Measurements from ENCODE around the gene HEPN1. TPM values are rescaled to one million over a fixed set of nuclear protein-coding genes. Genes with fewer than 3 reads are reported as not detected.

The HEPN1 gene
- total RNA-seq = not detected
- long read RNA-seq, transcript HEPN1-201 (1 exons, 1,434 nt) = major isoform, 261 of 261 reads
- long read RNA-seq, partial matches to known transcripts = 0 of 261 reads
- long read RNA-seq, other reads (novel, unspliced or antisense) = 0 of 261 reads

DNA sequence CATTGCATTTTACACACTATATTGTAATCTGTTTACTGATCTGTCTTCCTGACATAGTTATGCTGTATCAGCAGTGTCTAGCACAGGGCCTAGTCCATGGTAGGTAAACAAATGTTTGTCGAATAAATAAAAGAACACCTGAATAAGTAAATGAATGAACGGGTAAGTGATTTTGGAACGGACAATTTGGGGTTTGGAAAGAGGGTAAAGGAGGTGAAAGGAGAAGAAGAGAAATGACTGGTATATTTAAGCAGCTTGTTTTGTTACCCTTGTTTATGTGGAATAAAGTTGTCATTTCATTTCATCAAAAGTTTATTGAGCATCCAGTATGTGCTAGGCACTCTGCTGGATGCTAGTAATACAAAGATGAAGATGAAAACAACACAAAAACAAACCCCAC, at the start of gene HEPN1:
TSS of gene HEPN1 (plus strand) at position 301 of the 400 bp plus-strand sequence.
- DNase-seq (ENCODE audit: low spot score) = no peak

GRCh38 chr11:124869331-124869730, 49.7 kb upstream of the HEPN1 start:
- DNase-seq (ENCODE audit: low spot score) = peak; percentile 55

DNA sequence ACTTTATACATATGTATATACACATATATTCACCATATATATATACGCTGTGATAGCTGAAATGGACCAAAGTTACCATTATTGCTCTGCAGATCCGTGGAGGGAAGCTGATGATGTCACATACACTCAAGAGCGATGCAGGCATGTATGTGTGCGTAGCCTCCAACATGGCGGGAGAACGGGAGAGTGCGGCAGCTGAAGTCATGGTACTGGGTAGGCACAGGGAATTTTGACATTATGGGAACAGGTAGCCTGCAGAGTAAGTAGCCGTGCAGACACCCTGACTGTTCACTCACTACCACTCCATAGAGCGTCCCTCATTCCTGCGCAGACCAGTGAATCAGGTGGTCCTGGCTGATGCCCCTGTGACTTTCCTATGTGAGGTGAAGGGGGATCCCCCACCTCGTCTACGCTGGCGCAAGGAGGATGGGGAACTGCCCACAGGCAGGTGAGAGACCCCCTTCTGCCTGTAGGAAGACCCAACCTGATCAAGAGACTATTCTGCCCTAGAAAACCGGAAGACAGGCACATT, 49.1 kb upstream of the HEPN1 start:
- DNase-seq (ENCODE audit: low spot score) = peak; percentile 59

DNA sequence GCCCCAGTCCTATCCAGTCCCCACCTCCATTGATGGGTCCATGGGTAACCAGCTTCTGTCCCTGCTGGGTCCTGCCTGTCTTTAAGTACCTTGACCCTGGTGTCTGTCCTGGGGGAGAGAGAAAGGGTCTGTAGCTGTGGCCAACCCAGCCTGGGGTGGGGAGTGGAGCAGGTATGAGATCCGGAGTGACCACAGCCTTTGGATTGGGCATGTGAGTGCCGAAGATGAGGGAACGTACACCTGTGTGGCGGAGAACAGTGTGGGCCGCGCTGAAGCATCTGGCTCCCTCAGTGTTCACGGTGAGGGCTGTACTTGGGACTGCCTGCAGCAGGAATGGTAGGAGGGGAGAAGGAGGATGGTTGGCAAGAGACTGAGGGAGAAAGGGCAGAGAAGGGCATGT, 48.6 kb upstream of the HEPN1 start:
- DNase-seq (ENCODE audit: low spot score) = peak; percentile 59

GRCh38 chr11:124872280-124872679, 46.8 kb upstream of the HEPN1 start:
- peak; percentile 69 for DNase-seq (ENCODE audit: low spot score)

GRCh38 chr11:124872741-124873140, 46.3 kb upstream of the HEPN1 start:
- no peak for DNase-seq (ENCODE audit: low spot score)

- DNase-seq (ENCODE audit: low spot score) = peak; percentile 65
Measured at GRCh38 chr11:124873951-124874350, 45.1 kb upstream of the HEPN1 start.

- DNase-seq (ENCODE audit: low spot score) = peak; percentile 87
Measured at GRCh38 chr11:124874571-124875255, 44.3 kb upstream of the HEPN1 start.

DNA sequence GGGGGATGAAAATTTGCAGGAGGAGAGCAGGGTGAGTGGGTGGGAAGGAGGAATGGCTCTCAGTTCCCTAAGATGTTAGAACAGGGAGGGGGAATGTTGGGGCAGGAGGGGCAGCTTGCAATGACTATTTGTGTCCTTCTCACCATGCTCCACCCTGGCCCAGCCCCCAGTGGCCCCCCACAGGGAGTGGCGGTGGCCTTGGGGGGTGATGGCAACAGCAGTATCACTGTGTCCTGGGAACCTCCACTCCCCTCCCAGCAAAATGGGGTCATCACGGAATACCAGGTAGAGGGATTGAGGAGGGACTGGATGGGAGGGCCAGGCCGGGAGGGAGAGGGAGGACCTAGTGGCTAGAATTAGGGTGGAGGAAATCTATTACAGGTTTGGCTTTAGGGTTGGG, 43.6 kb upstream of the HEPN1 start:
- DNase-seq (ENCODE audit: low spot score) = peak; percentile 72

GRCh38 chr11:124875943-124876817, 42.9 kb upstream of the HEPN1 start:
- DNase-seq (ENCODE audit: low spot score) = peak; percentile 94

DNA sequence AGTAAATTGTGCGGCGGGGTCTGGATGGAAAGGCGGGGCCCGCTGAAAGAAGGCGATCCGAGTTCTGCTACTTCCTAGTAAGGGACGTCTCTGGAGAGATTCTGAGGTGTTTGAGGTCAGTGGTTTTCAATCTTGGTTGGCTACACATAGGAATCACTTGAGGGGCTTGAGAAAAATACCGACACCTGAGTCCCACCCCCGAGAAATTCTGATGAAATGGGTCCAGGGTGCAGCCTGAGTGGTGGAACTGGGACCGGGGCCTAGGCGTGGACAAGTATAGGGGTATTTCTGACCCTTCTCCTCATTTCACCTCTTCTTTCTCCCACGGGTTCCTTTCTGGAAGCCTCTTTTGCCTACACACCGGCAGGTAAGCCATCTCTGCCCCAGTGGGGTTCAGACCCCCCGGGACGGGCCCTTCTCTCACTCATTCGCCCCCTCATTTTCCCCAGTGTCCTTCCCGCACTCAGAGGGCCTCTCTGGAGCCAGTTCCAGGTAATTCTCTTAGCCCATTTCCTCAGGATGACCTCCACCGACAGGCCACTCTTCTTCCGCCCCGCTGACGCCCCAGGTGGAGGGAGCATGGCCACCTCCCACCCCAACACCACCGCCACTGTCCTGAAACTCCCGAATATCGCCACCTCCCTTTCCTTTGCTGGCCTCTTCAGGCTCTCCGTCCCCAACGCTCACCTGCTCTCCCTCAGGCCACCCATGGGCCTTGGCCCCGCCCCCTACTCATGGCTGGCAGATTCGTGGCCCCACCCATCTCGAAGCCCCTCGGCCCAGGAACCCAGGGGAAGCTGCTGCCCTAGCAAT, 42.0 kb upstream of the HEPN1 start:
- DNase-seq (ENCODE audit: low spot score) = peak; percentile 89

DNA sequence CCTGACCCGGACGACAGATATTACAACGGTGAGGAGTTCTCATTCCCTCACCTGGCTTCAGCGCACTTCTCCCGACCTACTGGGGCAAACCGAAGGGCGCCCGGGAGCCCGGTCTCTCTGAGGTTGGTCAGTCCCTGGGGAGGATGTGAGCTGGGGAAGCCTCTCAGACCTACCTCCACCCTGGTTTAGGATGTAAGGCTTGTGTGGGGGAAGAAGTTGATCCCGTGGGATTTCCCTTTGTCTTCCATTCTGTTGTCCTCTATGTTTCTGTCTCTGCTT, 41.5 kb upstream of the HEPN1 start:
- no peak for DNase-seq (ENCODE audit: low spot score)

DNA sequence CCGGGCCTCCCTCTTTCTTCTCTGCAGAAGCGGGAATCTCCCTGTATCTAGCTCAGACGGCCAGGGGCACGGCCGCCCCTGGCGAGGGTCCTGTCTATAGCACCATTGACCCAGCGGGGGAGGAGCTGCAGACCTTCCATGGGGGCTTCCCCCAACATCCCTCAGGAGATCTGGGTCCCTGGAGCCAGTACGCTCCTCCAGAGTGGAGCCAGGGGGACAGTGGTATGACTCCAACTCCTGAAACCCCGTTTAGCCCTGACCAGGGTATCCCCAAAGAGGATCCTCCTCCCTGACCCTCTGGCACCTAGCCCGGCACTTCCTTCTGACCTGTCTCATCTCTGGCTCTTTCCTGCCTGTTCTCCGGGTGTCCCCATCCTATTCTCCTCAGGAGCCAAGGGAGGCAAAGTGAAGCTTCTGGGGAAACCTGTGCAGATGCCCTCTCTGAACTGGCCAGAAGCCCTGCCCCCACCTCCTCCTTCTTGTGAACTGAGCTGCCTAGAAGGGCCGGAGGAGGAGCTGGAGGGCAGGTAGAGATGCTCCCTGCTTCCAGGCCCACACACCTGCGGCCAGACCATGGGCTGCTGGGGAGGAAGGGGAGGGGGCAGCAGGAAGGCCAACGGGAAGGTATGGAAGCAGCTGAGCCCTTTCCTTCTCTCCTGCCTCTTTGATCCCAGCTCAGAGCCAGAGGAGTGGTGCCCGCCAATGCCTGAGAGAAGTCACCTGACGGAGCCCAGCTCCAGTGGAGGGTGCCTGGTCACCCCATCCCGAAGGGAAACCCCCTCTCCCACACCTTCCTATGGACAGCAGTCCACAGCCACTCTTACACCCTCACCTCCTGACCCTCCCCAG, 40.9 kb upstream of the HEPN1 start:
- DNase-seq (ENCODE audit: low spot score) = peak; percentile 81

- DNase-seq (ENCODE audit: low spot score) = peak; percentile 67
Measured at GRCh38 chr11:124878759-124879492, 40.1 kb upstream of the HEPN1 start.

- DNase-seq (ENCODE audit: low spot score) = peak; percentile 84
Measured at GRCh38 chr11:124879493-124880289, 39.4 kb upstream of the HEPN1 start.

DNA sequence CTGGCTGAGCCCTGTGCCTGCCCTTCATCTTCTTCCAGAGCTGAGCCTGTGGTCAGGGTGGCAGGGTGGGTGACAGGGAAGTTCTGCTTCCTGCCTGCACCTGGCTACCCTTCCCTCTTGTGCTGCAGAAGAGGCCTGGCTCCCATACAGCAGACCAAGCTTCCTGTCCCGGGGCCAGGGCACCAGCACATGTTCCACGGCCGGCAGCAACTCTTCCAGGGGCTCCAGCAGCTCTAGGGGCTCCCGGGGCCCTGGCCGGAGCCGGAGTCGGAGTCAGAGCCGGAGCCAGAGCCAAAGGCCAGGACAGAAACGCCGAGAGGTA, 38.8 kb upstream of the HEPN1 start:
- DNase-seq (ENCODE audit: low spot score) = peak; percentile 75

GRCh38 chr11:124880958-124881357, 38.1 kb upstream of the HEPN1 start:
- no peak for DNase-seq (ENCODE audit: low spot score)

DNA sequence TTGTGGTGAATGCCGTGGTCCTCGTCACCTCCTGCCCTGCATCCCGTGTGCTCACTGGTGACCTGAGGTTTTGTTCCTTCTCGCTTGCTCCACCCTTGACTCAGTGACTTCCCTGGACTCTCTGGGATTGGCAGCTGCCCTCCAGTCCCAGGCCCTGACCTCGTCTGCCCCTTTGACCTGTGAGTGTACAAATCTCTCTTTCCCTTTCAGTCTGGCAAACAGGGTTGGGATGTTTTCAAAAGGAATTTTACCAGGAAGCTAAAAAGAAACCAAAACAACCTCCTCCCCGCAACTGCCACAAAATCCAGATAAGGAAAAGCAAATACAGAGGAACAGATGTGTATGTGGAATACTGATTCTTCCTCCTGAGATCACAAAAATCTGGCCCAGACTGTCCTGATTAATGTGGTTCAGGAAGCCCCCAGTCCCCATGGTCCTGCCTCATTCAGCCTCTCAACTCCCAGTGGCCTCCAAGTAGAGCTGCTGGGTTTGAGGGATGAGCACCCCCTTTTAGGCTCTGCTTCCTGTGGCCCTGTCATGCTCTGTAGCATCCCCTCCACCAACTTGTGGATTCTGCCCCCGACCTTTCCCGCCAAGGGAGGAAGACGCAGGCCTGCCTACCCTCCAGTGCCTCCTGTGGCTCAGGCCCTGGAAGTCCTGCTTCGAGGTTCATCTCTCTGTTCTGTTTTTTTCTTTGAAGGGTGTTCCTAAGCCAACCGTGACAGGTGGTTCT, 36.5 kb upstream of the HEPN1 start:
- peak; percentile 85 for DNase-seq (ENCODE audit: low spot score)

Measured in mesenteric fat pad (tissue), 1 donor.